Stimulated activated CD4-positive, alpha-beta T cell treated with anti-CD3 and anti-CD28 coated beads, TNF-alpha, amount 100 ng/mL, for 1 hour (primary cell): ENCODE data around the gene ACADS.

ENCODE experiments used
- DNase-seq, 3 donors: peaks; one replicate each; pipeline ENCODE4 v3.0.0-alpha.2; 2020; ENCODE audit warnings: low read depth in 3 of 3, low spot score in 1 of 3

ACADS gene

GRCh38 chr12:120700886-120701285 is 24.7 kb upstream of the ACADS start:
- no peak for DNase-seq

GRCh38 chr12:120702637-120703036 is 23.0 kb upstream of the ACADS start:
- DNase-seq = no peak

- no peak for DNase-seq
Observed at GRCh38 chr12:120703311-120703942, 22.2 kb upstream of the ACADS start.

- no peak for DNase-seq
Observed at GRCh38 chr12:120705618-120706017, 20.0 kb upstream of the ACADS start.

- DNase-seq = no peak
Observed at GRCh38 chr12:120706029-120706428, 19.6 kb upstream of the ACADS start.

- no peak for DNase-seq
Observed at GRCh38 chr12:120708651-120709050, 17.0 kb upstream of the ACADS start.

- peak; percentile 31 to 71 (median 45) for DNase-seq
Observed at GRCh38 chr12:120710031-120710804, 15.4 kb upstream of the ACADS start, which contains the start of gene UNC119B. TSS of gene UNC119B (plus strand) at chr12:120710458. CDS start at chr12:120710475, 17 bp downstream.

GRCh38 chr12:120710805-120711296 is 14.8 kb upstream of the ACADS start:
- no peak for DNase-seq

- no peak for DNase-seq
Observed at GRCh38 chr12:120711411-120711810, 14.2 kb upstream of the ACADS start.

- DNase-seq = no peak
Observed at GRCh38 chr12:120712610-120713009, 13.0 kb upstream of the ACADS start.

GRCh38 chr12:120713861-120714482 is 11.7 kb upstream of the ACADS start:
- DNase-seq = peak in 2 of 3 donors; percentile 51 to 62

- no peak for DNase-seq
Observed at GRCh38 chr12:120718055-120718454, 7.6 kb upstream of the ACADS start.

GRCh38 chr12:120719072-120719471 is 6.6 kb upstream of the ACADS start:
- DNase-seq = no peak

- no peak for DNase-seq
Observed at GRCh38 chr12:120719496-120720233, 6.0 kb upstream of the ACADS start.

- DNase-seq = no peak
Observed at GRCh38 chr12:120720234-120720986, 5.2 kb upstream of the ACADS start.

- DNase-seq = no peak
Observed at GRCh38 chr12:120720987-120721801, 4.4 kb upstream of the ACADS start.

GRCh38 chr12:120721866-120722265 is 3.8 kb upstream of the ACADS start:
- DNase-seq = no peak

GRCh38 chr12:120722784-120723183 is 2.8 kb upstream of the ACADS start:
- no peak for DNase-seq

GRCh38 chr12:120724720-120725119 is 906 bp upstream of the ACADS start:
- no peak for DNase-seq
